Hematopoietic multipotent progenitor cell treated with erythropoietin and hydrocortisone succinate and interleukin-3 and kit ligand, for 4 days (in vitro differentiated cells): Measurements from ENCODE around the gene NXPH1.

Experiments used
- DNase-seq: peaks from one replicate; pipeline ENCODE4 v3.0.0-alpha.2; 2015

The NXPH1 gene

GRCh38 chr7:8739837-8740236 lies 306.4 kb downstream of the NXPH1 start:
- DNase-seq: no peak

DNA sequence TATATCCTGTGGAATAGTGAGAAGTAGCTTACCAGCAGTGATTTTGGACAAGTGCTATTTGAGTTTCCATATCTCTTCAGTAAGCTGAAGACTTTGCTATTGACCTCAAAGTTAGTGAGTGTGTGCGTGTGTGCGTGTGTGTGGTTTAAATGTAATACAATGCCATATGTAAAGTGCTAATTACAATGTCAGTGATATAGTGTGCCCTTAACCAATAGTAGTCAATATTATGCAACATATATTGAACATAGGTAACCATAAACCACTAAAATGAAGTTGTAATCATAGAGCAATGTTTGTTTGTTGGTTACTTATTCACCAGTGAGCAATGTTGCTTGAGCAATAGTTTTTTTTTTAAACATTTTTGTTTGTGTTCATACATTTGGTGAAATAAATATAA lies 309.4 kb downstream of the NXPH1 start:
- DNase-seq: no peak

GRCh38 chr7:8747338-8747737 lies 313.9 kb downstream of the NXPH1 start:
- DNase-seq: no peak

- no peak for DNase-seq
These were observed 318.3 kb downstream of the NXPH1 start for GRCh38 chr7:8751557-8752231.

- no peak for DNase-seq
These were observed 319.9 kb downstream of the NXPH1 start for GRCh38 chr7:8753355-8753754.

- no peak for DNase-seq
These were observed 328.3 kb downstream of the NXPH1 start for GRCh38 chr7:8761731-8762130.

DNA sequence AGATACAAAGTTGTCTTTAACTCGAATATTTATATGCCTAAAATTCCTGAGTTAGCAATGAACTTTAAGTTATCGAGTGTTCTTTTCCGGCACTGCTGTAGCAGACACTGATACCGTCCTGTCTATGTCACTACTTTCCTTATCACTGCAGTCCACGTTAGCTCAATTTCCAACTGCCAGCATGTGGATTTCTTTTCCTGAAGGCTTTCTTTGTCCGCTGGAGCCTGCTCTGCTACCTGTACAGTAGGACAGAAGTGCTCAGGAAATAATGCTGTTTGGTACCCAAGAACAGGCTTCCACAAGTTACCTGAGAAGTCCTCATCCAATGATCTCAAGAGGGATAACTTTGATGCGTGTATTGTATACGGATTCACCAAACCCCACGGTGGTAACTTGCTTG lies 329.4 kb downstream of the NXPH1 start:
- no peak for DNase-seq

GRCh38 chr7:8765374-8765773 lies 332.0 kb downstream of the NXPH1 start:
- no peak for DNase-seq

GRCh38 chr7:8773518-8773917 lies 340.1 kb downstream of the NXPH1 start:
- DNase-seq: no peak

GRCh38 chr7:8778459-8778858 lies 345.1 kb downstream of the NXPH1 start:
- DNase-seq: no peak

DNA sequence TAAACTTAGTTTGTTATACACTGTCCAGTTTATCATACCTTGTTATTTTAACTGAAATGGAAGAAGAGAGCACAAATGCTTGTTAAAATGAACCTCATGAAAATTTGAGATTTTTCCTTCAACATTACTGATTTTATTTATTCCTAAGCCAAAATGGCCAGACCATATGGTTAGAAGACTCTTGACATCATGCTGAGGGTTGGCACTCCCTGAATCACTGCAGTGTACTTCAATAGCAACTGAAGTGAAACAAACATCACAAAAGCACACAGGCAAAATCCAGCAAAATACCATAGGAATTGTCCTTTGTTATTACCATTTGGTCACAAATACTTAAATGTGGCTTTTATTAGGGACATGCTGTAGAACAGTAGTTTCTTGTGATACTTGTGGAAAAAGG lies 347.8 kb downstream of the NXPH1 start:
- no peak for DNase-seq

DNA sequence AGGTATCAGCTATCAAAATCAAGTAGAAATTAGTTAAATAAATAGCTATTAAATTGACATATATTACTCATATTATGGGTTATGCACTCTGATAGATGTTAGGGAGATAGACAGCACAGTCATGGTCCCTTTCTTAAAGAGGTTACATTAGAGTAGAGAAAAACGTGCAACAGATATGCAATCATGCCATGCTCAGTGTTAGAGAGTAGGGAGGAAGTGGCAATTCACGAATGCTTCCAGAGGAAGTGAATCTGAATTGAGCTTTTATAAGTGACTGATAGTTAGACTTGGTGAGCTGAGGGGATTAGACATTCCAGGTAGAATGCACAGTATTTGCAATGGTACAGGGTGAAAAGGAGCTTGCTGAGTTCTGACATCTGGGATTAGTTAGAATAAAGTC lies 349.8 kb downstream of the NXPH1 start:
- no peak for DNase-seq

GRCh38 chr7:8785081-8785480 lies 351.7 kb downstream of the NXPH1 start:
- no peak for DNase-seq

- DNase-seq: no peak
These were observed 367.6 kb downstream of the NXPH1 start for GRCh38 chr7:8800986-8801385.
